SH-SY5Y (cell line): ENCODE results near the gene STAMBPL1.

Experiments used
- GATA2 ChIP-seq: IDR thresholded peaks from 2 replicates; pipeline ENCODE4 v1.6.1; 2011; ENCODE audit warnings: mild to moderate bottlenecking, low read depth, low read length
- GATA3 ChIP-seq: IDR thresholded peaks from 2 replicates; pipeline ENCODE4 v1.6.1; 2011; ENCODE audit warnings: low read depth, mild to moderate bottlenecking, low read length, moderate library complexity

DNA sequence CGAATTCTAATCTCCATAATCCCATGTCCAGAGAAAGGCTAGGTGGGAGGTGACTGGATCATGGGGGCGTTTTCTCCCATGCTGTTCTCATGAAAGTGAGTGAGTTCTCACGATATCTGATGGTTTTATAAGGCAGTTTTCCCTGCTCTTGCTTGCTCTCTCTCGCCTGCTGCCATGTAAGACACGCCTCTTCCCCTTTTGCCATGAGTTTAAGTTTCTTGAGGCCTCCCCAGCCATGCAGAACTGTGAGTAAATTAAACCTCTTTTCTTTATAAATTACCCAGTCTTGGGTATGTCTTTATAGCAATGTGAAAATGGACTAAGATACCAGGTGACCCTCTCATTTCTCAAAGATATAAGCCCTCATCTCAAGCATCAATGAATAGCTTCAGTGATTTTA lies 73.6 kb downstream of the STAMBPL1 start:
- no peak for TF ChIP-seq GATA2
- no peak for TF ChIP-seq GATA3
